H1 (cell line): ENCODE data around the gene ZNF280C. TPM values are rescaled to one million over a fixed set of nuclear protein-coding genes. Genes with fewer than 3 reads are reported as not detected.

Source experiments
- ASH2L ChIP-seq: fragments of 200-600, 300-600 bp; sonication (generic); IDR thresholded peaks from one replicate; pipeline ENCODE4 v1.7.1; 2017; ENCODE audit warnings: low read length
- BRCA1 ChIP-seq: IDR thresholded peaks from 2 replicates; pipeline ENCODE4 v1.6.1; 2012; ENCODE audit warnings: low read depth, low read length, improper control_type of control experiment
- CBX5 ChIP-seq: fragments of 300-800, 300-1000 bp; sonication (generic); IDR thresholded peaks from 2 replicates; pipeline ENCODE4 v1.7.1; 2016; ENCODE audit warnings: antibody characterized with exemption, low read length, low read depth
- CHD7 ChIP-seq: fragments of 300-600 bp; sonication (generic); IDR thresholded peaks from 2 replicates; pipeline ENCODE4 v1.7.1; 2012; ENCODE audit warnings: low read length, moderate library complexity, mild to moderate bottlenecking, inconsistent platforms; ENCODE audit not compliant: insufficient replicate concordance
- CTCF ChIP-seq, 3 experiments: IDR thresholded peaks; 1 replicate in 2 of 3; 2 replicates in 1 of 3; pipeline versions ENCODE4 v1.5.1 to v1.6.1; 2011; ENCODE audit warnings: low read length in 3 of 3, mild to moderate bottlenecking in 3 of 3, inconsistent platforms in 2 of 3, low read depth in 1 of 3, moderate library complexity in 1 of 3; ENCODE audit not compliant: insufficient read depth in 1 of 3; ENCODE audit errors: control extremely low read depth in 1 of 3
- KDM1A ChIP-seq: fragments of 200-600, 300-600 bp; sonication (generic); IDR thresholded peaks from 2 replicates; pipeline ENCODE4 v1.7.1; 2016; ENCODE audit warnings: mild to moderate bottlenecking, low read length, borderline replicate concordance
- MAFK ChIP-seq: IDR thresholded peaks from 2 replicates; pipeline ENCODE4 v1.6.1; 2012; ENCODE audit warnings: low read depth, mild to moderate bottlenecking, improper control_type of control experiment, low read length
- POLR2AphosphoS5 ChIP-seq: IDR thresholded peaks from 2 replicates; pipeline ENCODE4 v1.6.1; 2011; ENCODE audit warnings: low read depth, low read length
- SP4 ChIP-seq: IDR thresholded peaks from 2 replicates; pipeline ENCODE4 v1.6.1; 2012; ENCODE audit warnings: low read length, inconsistent platforms
- polyA plus RNA-seq, 7 experiments: library from polyadenylated mRNA; depleted of rRNA in 3 of 7; stranded (reverse) in 5 of 7; unstranded in 2 of 7; fragments of >200 nt in 5 of 7; fragments of 200-250 nt in 2 of 7; gene quantifications; 1 replicate in 5 of 7; 2 replicates in 1 of 7; 4 replicates in 1 of 7; pipeline versions ENCODE4 v1.2.1 to v1.2.3, GENCODE V29; 2011 to 2013; ENCODE audit warnings: missing spikeins in 2 of 7, mixed read lengths in 2 of 7
- total RNA-seq: library from RNA; stranded (reverse); fragmentation: NEBNext Ultra II Directional; extraction: Animal tissue kit (Norgen Biotek cat#: 25700); gene quantifications from 2 replicates; pipeline ENCODE4 v1.2.1, GENCODE V29; 2021

ZNF280C gene
- total and polyA plus RNA-seq, 2 of the 8 experiments (the other 6 are each of a cell fraction or from before 2014, with no cell fraction given): 8.4 to 13.4 TPM

- no peak for TF ChIP-seq CHD7
- TF ChIP-seq SP4: no peak
- TF ChIP-seq ASH2L: no peak
- no peak for TF ChIP-seq CTCF (IDR thresholded peaks at IDR 0.05; ENCODE audit: control extremely low read depth in 1 of 3, insufficient read depth in 1 of 3, low read depth in 1 of 3, low read length in 3 of 3)
- TF ChIP-seq MAFK: no peak
- no peak for TF ChIP-seq CBX5
- no peak for TF ChIP-seq BRCA1
- no peak for TF ChIP-seq POLR2AphosphoS5
- TF ChIP-seq KDM1A: no peak
Observed at GRCh38 chrX:130196466-130196865, 72.2 kb downstream of the ZNF280C start (continued).
